ENCODE measurements around the gene ASPG.

Gene ASPG

DNA sequence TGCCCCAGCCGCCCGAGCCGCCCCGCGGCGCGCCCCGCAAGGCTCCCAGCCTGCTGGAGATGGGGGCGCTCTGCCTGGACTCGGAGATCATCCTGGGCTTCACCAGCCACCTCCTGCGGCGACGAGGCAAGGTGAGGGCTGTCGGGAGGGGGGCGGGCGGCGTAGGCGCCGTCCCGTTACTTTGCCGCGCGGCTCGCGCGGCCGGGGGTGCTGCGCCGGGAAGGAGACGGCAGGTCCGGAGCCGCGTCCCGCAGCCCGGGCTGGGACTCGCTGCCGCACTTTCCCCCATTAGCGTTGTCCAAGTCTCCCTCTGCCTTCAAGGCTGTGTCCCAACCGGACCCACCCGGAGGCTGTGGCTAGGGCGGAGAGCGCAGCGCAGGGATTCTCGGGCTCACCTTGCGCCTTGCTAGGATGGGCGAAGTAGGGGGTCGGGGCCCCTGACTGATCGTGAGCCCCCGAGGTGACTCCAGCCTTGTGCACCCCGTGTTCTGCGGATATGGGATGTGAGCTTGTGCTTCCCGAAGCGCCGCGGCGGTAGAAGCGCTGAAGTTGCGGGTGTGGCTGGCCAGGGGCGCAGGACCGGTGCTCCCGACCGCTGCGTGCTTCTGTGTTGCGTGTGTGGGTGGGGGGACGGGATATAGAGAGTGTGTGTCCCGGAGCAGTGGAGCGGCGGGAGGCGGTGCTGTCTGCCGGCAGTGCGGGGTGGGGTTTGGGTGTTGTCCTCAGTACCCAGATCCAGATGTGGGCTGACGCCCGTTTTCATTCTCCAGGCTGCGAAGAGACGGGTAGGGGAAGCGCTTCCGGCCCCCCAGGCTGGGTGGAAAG is 51.2 kb downstream of the ASPG start:
- DNase-seq (ENCODE audit: low read depth in 3 of 3) = no peak

DNA sequence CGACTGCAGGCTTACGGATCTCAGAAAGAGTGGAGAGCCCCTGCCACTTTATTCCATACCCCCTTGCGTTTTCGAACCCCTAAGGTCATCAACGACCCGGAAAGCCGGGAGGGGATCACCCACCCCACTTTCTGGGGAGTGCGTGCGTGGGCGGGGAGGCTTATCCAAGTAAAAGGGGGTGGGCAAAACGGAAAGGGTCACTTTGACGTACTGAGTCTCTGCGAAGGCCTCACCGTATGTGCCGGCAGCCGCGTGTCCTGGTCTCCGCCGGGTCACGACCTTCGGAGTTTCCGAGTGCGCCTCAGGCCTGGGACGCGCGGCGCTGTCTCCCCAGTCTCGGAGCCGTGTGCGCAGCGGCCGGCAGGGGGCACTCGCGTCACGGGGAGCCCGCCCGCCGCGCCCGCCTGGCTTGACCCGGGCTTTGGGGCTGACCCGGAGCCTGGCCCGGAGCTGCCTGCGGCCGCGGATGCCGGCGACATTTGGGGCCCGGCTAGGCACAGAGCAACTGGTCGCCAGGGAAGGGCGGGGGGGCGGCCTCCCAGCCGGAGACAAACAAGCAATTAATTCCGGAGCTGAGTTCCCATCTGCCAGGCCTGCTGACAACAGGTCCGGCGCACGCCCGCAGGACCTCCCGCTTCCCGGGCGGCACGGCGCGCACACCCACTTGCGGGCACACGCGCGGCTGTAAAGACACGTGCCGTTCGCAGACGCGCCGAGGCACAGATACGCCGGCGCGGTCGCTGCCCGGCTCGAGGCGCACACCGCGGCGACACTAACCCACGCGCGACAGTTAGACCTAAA is 52.0 kb downstream of the ASPG start:
- peak; percentile 35 to 68 (median 39) for DNase-seq (ENCODE audit: low read depth in 3 of 3)

DNA sequence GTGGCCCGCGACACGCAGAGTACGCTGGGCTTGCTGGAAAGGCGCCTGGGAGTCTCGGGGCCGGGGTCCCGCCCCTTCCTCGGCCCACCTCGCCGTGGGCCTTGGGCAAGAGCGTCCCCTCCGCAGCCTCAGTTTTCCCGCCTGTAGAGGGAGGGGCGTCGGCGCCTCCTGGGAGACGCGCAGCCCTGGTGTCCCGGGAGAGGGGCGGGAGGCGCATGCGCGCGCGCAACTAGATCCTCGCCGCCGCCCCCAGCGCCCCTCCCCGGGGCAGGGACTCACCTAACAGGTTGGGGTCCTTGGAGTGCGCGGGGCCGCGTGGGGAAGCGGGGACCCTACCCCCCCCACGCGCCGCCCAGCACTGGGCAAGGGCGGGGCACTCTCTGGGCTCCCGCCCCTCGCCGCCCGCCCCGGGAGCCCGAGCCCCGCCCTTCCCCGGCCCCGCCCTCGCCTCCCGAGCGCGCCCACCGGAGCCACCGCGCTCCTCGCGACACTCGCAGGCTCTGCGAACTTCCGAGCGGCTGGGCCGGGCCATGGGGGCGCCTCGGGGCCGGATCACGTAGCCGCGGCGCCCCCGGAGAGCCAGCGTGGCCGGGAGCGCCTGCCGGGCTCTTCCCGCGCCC is 52.7 kb downstream of the ASPG start, which contains the start of gene KIF26A:
KIF26A (plus strand) TSS at position 490 of the 620 bp plus-strand sequence. CDS start 136 bp downstream, outside the sequence.
- DNase-seq (ENCODE audit: low read depth in 3 of 3) = peak in 1 of 3 experiments; percentile 27

DNA sequence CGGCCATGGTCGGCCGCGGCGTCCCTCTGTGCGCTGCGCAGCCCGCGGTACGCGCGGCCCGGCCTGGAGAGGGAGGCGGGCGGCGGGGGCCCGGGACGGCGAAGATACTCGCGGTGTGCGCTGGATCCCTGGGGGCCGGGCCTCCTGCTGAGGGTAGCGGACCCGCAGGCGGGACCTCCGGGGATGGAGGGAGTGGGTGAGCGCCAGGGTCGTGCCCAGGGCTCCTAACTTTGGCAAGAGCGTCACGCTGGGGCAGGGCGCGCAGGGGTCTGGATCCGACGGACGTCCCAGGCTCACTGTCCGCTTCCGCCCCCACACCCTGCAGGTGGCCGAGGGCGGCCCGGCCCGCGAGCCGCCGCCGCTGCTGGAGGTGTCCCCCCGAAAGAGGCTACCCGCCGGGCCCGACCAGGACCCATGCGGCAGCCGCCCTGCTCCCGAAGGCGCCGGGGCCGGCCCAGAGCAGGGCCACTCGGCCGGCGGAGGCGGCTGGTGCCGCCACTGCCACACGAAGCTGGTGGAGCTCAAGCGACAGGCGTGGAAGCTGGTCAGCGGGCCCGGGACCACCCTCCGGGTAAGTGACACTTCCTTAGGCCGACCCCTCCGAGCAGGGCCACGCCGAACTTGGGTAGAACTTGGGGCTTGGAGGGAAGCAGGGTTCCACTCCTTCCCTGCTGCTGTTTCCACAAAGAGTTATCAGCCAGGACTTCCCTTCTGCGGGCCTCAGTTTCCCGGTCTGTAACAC is 53.4 kb downstream of the ASPG start:
- no peak for DNase-seq (ENCODE audit: low read depth in 3 of 3)

DNA sequence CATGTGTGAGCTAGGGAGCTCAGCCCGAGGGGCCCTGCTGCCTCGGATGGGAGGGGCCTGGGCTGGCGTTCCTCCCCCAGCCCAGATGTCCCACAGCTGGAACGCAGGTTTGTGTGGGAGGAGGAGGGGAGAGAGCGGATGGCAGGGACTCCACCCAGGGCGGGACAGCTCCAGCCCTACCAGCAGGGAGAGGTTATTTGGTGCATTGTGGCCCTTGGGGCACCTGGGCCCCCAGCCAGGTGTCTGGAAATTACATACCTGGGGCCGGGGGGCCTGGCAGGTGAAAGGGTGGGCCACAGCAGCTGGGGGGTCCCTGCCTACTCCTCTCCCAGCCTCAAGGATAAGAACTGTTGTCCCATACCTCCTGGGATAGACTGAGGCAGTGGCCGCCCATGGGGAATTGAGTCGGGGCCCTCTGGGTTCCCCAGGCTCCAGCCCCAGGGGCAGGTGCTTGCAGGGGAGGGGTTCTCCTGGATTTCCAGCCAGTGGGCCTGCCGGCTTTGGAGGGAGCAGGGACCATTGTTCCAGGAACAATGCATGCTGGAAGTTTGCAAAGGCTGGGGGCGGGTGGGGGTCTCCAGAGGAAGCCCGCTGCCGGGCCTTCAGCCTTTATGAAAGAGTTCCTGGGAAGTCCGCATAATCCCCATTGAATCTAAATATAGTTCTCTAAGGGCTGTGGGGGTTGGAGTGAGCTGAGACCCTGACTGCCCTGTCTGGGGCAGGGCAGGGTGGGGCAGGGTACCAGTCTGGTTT is 54.1 kb downstream of the ASPG start:
- DNase-seq (ENCODE audit: low read depth in 3 of 3) = no peak

DNA sequence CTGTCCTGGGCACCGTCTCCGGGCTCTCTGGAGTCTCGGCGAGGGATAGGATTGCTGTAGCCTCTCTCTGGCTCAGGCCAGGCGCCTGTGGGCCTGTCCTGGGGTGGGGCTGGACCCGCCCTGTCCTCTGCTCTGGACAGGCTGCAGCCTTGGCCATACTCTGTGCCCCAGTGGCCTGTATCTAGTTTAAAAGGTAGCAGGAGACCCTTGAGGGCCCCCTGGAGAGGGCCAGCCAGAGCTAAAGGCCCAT is 54.6 kb downstream of the ASPG start:
- DNase-seq (ENCODE audit: low read depth in 3 of 3) = no peak

DNA sequence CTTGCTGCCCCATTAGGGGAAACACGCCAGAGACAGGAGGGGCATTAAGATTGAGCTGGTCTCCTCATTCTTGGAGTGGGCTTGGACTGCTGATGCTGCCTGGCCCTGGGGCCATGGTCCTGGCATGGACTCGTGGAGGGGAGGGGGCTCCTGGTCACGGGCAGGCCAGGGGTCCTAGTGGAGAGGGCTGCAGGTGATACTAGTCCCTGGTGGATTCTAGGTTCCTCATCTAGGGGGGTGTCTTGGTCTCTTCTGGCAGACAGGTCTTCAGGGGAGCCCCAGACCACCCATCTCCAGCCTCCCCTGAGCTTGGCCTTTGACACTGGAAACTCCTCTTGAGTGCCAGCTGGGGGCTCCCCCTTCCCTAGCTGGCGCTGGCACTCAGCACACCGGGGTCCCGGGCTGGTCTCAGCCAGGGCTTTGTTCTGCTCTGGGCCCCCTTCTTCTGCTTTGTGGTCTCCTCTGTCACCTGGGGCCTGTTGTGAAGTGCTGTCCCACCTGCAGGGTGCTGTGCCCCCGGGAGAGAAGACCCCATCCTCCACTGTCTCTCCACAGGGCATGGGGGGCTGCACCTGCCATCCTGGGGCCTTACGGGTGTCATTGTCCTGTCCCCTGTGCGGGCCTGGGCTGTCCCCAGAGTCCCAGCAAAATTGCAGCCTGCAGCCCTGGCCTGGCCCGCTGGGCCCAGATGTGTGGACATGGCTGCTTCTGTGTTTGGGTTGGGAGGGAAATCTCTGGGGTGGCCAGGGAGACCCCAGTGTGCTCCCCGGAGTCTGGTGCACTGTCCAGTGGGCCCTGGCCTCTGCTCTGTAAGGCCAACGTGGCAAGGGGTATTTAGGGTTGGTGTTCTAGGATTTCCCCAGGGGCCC is 55.2 kb downstream of the ASPG start:
- no peak for DNase-seq (ENCODE audit: low read depth in 3 of 3)

DNA sequence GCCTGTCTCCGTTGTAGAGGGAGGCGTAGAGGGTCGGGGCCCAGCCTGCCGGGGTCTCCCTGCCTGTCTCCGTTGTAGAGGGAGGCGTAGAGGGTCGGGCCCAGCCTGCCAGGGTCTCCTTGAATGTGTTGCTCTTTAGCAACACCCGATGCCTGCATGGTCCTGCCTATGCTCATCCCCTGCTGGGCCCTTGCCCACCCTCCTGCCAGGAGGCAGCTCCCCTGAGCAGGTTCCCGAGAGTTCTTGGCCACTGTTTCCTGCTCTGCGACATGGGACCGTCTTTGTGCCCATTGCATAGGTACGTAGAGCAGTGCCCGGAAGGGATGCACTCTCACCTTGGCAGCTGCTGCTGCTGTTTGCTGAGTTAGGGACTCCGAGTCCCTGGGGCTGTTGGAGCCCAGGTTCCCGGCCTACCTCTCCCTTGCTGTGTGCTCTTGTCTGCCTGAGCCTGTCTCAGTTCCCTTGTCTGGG is 56.2 kb downstream of the ASPG start:
- no peak for DNase-seq (ENCODE audit: low read depth in 3 of 3)

DNA sequence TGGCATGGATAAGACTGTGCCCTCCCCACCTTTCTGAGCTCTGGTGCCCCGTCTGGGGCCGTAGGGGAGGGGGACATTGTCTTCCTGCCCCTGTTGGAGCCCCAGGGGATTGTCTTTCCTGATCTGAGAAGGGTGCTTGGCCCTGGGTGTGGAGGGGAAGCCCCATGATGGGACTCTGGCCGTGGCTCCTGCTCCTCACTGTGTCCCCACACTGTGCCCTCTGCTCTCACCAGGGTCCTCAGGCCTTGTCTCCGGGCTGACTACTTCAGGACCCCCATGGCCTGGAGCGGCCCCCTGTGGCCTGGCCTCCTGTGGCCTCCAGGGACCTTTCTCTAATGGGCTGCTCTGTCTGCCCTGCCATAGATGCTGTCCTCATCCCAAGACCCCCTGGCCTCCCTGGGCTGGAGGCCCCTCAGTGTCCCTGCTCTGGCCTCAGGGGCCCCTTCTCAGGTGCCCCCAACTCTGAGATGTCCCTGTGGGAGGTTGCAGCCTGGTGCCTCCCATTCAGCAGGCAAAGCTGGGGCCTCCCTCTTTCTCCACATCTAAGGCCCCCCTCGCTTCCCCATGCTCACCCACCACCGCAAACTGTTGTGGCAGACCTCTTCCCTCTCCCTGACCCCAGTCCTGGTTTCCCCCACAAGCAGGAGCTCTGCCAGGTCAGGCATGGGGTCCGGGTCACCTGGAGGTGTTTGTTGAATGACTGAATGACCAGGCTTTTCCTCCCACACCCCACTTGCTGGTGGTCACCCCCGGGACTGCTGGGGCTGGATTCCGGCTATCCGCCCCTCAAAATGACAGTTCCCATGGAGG is 56.8 kb downstream of the ASPG start:
- DNase-seq (ENCODE audit: low read depth in 3 of 3) = no peak

DNA sequence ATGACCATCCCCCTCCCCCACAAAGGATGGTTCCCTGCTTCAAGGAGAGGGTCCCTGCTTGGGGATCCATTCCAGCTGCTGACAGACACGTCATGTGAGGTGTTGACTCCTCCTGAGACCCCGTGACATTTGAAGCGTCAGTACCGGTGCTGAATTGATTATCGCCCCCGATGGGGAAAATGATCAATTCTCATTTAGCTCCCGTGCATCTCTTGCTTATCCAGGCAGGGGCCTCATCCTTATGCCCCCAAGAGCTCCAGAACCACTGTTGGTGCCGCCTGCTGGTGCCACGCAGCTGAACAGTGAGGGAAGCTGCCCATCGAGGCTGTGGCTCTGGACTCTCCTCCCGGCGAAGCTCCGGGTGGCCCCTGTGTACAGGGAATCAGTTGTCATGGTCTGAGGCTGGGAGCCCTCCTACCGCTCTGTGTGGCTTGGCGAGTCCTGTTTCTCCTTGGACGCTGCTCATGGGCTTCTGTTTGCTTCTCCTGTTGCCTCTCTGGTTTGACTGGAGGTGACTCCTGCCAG is 57.5 kb downstream of the ASPG start:
- DNase-seq (ENCODE audit: low read depth in 3 of 3) = no peak

DNA sequence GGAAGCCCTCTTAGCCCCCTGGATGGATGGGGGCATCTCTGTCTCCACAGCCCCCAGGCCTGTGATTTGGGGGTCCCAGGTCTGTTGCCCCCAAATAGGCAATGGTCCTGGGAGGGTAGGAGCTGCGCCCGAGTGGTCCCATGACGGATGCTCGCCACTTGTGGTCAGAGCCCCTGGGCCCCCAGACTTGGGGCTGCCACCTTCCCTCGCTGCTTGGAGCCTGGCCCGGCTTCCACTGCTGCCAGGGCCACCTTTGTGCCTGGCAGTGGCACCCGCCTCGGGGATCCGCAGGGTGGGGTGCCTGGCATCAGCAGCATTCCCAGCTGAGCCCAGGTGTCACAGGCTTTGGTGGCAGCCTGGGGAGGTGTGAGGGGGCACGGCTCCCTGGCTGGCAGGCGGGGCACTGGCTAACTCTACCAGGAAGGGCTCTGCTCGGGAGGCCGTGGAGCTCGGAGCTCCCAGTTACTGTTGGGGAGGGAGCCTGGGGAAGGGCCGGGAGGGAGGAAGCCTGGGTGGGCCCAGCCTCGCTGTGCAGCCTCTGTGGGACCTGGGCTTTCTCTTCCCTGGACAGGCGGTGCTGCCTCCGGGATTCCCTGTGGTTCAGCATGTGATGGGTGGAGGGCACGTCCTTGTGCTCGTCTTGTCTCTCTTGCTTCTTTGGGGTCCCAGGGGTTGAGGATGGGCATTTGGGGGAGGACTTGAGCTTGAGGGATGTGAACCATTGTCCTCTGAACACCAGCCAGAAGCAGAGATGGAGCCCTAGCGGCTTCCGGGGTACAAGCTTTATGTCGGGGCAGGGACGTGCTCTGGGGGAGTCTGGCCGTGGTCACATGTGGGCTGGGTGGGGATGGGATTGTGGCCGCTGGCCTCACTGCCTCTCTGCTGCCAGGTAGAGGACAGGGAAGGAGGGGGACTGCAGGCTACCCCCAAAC is 58.3 kb downstream of the ASPG start:
- no peak for DNase-seq (ENCODE audit: low read depth in 3 of 3)

DNA sequence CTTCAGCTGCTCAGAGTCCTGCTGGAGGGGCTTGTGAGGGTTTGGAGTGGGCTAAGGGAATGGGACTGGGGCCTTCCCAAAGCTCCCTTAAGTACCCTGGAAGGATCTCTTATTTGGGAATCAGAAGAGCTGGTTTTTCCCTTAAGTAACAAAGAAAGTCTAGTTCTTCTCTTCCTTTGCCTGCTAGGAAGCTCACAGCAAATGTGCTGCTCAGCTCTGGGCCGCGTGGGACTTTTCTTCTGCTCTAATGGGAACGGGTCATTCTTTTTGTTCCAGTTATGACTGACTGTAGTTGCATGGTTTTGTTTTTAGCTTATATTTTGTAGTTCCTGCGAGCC is 58.9 kb downstream of the ASPG start:
- no peak for DNase-seq (ENCODE audit: low read depth in 3 of 3)

DNA sequence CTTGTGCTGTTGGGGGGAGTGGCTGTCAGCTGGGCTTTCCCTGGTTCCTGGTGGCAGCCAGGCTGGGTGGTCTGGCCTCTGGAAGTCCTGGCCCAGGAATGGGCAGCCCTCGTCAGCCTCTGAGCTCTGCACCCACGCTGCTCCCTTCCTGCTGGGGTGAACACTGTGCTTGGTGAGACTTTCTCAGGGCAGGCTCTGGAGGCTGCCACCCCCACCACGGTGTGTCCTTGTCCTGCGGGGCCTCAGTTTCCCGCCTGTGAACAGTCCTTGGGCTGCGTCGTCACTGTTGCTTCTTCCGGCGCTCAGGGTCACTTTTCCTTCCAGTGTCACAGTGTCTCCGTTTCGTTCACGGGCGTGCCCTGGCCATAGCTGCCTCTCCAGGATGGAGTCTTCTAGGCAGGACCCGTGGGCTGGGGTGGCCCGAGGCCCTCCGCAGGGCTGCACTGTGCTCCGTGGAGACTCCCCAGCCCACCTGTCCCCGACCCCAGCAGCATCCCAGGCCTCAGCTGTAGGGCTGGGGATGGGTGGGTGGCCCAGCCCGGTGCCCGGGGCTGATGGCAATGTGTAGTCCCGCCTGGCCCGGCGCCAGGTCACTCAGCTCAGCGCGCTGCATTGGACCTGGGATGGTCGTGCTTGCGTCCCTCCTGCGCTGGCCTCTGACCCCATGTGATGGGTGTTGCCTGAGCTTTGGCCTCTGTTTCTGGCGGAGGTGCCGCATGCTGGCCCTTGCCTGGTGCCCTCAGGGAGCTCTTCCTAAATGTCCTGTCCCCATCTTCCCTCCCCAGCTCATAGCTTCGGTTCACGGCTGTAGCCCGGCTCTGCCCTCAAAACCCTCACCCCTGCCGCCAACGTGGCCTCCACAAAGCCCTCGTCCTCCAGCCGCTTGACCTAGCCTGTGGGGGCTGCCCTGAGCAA is 59.7 kb downstream of the ASPG start:
- DNase-seq (ENCODE audit: low read depth in 3 of 3) = no peak

DNA sequence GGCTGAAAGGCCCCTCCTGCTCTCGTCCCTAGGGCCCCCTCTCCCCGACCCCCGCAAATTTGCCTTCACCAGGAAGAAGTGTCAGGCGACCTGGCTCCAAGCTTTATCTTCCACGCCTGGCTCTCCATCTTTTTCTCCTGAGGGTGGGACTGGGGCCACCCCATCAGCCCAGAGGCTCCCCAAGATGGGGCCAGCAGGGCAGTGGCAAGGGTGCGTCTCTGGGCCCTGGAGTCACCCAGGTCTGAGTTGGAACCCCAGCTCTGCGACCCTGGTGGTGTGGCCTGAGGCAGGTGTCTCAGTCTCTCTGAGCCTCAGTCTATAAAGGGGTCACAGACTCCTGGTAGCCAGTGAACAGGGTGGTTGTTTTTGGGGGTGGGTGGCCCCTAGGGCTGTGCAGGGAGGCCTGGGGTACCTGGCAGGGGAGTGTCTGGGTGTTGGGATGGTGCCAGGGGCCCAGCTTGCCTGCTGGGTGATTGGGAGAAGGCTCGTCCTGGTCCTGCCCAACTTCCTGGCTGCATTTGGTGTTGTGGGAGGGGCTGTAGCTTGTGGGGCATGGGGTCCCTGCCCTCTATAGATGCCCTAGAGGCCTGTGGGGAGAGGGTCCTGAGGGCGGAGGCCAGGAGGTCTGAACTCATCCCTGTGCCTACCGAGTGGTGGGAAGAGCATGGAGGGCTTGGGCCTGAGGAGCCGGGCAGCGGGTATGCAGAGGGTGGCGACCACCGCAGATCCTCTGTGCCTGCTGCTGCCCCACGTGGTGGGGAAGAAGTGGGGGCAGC is 60.5 kb downstream of the ASPG start:
- no peak for DNase-seq (ENCODE audit: low read depth in 3 of 3)

DNA sequence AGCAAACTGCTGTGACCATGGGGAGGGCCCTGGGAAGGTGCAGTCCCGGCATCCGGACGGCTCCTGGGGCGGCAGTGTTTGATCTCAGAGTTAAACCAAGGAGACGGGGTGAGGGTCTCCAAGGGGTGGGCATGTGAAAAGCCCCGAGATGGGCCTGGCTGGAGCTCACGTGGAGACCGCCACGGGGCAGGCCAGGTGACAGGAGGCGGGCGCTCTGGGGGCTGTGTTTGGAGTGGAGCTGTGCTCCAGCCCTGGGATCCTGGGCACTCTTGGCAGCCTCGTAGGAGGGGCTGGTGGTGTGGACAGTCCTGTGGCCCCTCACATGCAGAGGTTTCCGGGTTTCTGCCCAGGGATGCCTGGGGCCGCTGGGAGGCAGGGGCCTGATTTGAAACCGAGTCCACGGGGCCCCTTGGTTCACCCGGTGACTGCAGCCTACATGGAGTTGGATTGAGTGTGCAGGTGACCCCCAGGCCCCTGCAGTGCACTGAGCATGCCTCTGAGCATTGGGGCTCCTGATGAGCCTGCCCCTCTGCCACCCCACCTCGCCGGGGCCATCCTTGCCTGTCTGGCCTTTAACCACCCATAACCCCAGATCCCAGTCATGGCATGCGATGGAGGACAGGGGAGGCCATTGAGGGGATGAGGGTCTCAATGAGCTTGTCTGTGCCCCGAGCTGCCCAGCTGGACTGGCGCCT is 61.3 kb downstream of the ASPG start:
- no peak for DNase-seq (ENCODE audit: low read depth in 3 of 3)

Data from stimulated activated CD4-positive, alpha-beta T cell treated with anti-CD3 and anti-CD28 coated beads, TNF-alpha, amount 100 ng/mL, for 24 hours (primary cell).